ENCODE measurements around the gene ACVR2B. TPM values are rescaled to one million over a fixed set of nuclear protein-coding genes. Genes with fewer than 3 reads are reported as not detected.

Gene ACVR2B
- total RNA-seq, 2 donors from 2014 or later: 2.7 to 2.8 TPM

Other genes starting within 250 kb of the ACVR2B start
- gene SLC22A13, start 188.1 kb upstream of the ACVR2B start, total RNA-seq: under 1 TPM; 0.32 to 0.48 TPM
- gene SLC22A14, start 171.6 kb upstream of the ACVR2B start, total RNA-seq: under 1 TPM in 1 of 2 donors, not detected in 1; 0.38 TPM
- gene XYLB, start 107.1 kb upstream of the ACVR2B start, total RNA-seq: 1 to 10 TPM; 4.5 to 6.3 TPM
- gene EXOG, start 42.5 kb downstream of the ACVR2B start, total RNA-seq: 10 to 100 TPM; 12.3 to 14.7 TPM
- 1 to 10 TPM in 1 of 2 donors, under 1 TPM in 1; 0.32 to 1.4 TPM for gene SCN5A, start 195.8 kb downstream of the ACVR2B start, total RNA-seq

Data from posterior vena cava (tissue), 2 donors.